Measurements from ENCODE around the gene RYR3.

- TF ChIP-seq RELA (CRISPR knock-in tag; IDR thresholded peaks at IDR 0.05) (no peak), MYC (CRISPR knock-in tag; IDR thresholded peaks at IDR 0.05; ENCODE audit: borderline replicate concordance) (no peak), TCF12 (IDR thresholded peaks at IDR 0.05) (no peak), TCF12 (CRISPR knock-in tag; IDR thresholded peaks at IDR 0.05) (no peak)
Observed at GRCh38 chr15:33454996-33455395, 144.2 kb downstream of the RYR3 start.

Data from HepG2 (cell line).